ENCODE data around the gene MPPED1.

DNA sequence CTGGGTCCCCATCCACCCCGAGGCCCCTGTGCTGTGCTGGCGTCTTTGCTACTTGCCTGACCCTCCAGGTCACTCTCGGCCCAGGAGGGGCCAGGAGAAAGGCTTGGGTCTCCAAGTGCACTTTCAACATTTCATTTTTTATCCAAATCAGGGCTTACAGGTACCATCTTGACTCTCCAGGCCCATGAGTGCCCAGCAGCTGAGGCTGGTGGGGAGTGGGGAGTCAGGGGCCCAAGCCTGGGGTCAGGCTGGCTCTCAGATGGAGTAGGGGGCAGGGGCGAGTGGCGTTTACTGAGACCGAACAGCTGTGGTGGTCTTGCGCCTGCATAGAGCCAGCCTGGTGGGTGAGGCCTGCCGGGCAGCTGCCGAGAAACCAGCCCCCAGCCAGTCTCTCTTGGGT is 61.6 kb downstream of the MPPED1 start:
- TF ChIP-seq, protein P1, sequence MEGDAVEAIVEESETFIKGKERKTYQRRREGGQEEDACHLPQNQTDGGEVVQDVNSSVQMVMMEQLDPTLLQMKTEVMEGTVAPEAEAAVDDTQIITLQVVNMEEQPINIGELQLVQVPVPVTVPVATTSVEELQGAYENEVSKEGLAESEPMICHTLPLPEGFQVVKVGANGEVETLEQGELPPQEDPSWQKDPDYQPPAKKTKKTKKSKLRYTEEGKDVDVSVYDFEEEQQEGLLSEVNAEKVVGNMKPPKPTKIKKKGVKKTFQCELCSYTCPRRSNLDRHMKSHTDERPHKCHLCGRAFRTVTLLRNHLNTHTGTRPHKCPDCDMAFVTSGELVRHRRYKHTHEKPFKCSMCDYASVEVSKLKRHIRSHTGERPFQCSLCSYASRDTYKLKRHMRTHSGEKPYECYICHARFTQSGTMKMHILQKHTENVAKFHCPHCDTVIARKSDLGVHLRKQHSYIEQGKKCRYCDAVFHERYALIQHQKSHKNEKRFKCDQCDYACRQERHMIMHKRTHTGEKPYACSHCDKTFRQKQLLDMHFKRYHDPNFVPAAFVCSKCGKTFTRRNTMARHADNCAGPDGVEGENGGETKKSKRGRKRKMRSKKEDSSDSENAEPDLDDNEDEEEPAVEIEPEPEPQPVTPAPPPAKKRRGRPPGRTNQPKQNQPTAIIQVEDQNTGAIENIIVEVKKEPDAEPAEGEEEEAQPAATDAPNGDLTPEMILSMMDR (conservative IDR thresholded peaks at IDR 0.05 in 1 of 2, IDR thresholded peaks at IDR 0.05 in 1 of 2; ENCODE audit: extremely low read depth in 1 of 2, insufficient read depth in 1 of 2, low read depth in 1 of 2, low read length in 2 of 2) = no peak
- TF ChIP-seq EZH2 (IDR thresholded peaks at IDR 0.05; ENCODE audit: borderline replicate concordance, low read length) = no peak

All from mammary epithelial cell (primary cell).